HepG2 (cell line): Measurements from ENCODE around the gene GLTPD2. TPM values are rescaled to one million over a fixed set of nuclear protein-coding genes. Genes with fewer than 3 reads are reported as not detected.
A peak's percentile ranks its signal among the peaks of the same experiment; 100 is the strongest.

Experiments used
- CREB1 ChIP-seq, 2 experiments: fragments of 450-650 bp in 1 of 2; IDR thresholded peaks; 2 replicates each; pipeline ENCODE4 v1.6.1; 2016 to 2017; ENCODE audit warnings: control low read depth in 1 of 2, mild to moderate bottlenecking in 1 of 2, missing compliant biosample characterization in 1 of 2, missing genetic modification characterization in 1 of 2
- CREBL2 ChIP-seq: sonication (generic); formaldehyde crosslinking; IDR thresholded peaks from 2 replicates; pipeline ENCODE4 v1.8.1; 2023; ENCODE audit warnings: missing genetic modification reagents, mild to moderate bottlenecking, borderline replicate concordance
- E2F2 ChIP-seq: sonication (generic); formaldehyde crosslinking; IDR thresholded peaks from 2 replicates; pipeline ENCODE4 v1.4.0; 2020; ENCODE audit warnings: missing genetic modification reagents, borderline replicate concordance
- ELF3 ChIP-seq: IDR thresholded peaks from 2 replicates; pipeline ENCODE4 v1.6.1; 2016; ENCODE audit warnings: missing genetic modification reagents, missing compliant biosample characterization
- ISL2 ChIP-seq: sonication (generic); formaldehyde crosslinking; IDR thresholded peaks from 2 replicates; pipeline ENCODE4 v1.5.0; 2020; ENCODE audit warnings: missing genetic modification reagents
- PRDM10 ChIP-seq: sonication (generic); formaldehyde crosslinking; IDR thresholded peaks from 2 replicates; pipeline ENCODE4 v1.4.0; 2020; ENCODE audit warnings: low read depth, missing genetic modification reagents
- ZBTB7A ChIP-seq: sonication (generic); formaldehyde crosslinking; IDR thresholded peaks from 2 replicates; pipeline ENCODE4 v1.8.0; 2022; ENCODE audit warnings: mild to moderate bottlenecking, missing genetic modification reagents
- ZHX2 ChIP-seq, 2 experiments: sonication (generic) in 1 of 2; formaldehyde crosslinking in 1 of 2; IDR thresholded peaks; 2 replicates each; pipeline versions ENCODE4 v1.6.1 to v1.9.0; 2014 to 2022; ENCODE audit warnings: antibody characterized with exemption in 1 of 2, borderline replicate concordance in 1 of 2, inconsistent platforms in 1 of 2, low read depth in 1 of 2, missing genetic modification reagents in 1 of 2
- ZNF235 ChIP-seq: sonication (generic); formaldehyde crosslinking; IDR thresholded peaks from 2 replicates; pipeline ENCODE4 v1.8.1; 2023; ENCODE audit warnings: mild to moderate bottlenecking, missing genetic modification reagents, borderline replicate concordance
- ZNF530 ChIP-seq: sonication (generic); formaldehyde crosslinking; IDR thresholded peaks from 2 replicates; pipeline ENCODE4 v1.5.0; 2020; ENCODE audit warnings: low read depth, mild to moderate bottlenecking, missing genetic modification reagents
- ZNF710 ChIP-seq: sonication (generic); formaldehyde crosslinking; IDR thresholded peaks from 2 replicates; pipeline ENCODE4 v1.5.0; 2020; ENCODE audit warnings: mild to moderate bottlenecking, missing genetic modification reagents, borderline replicate concordance
- ZNF780A ChIP-seq: sonication (generic); formaldehyde crosslinking; IDR thresholded peaks from 2 replicates; pipeline ENCODE4 v1.8.0; 2022; ENCODE audit warnings: mild to moderate bottlenecking, missing genetic modification reagents, moderate library complexity
- polyA plus RNA-seq, 8 experiments: library from polyadenylated mRNA; depleted of rRNA in 3 of 8; stranded (reverse) in 7 of 8; unstranded in 1 of 8; fragments of >200 nt; fragmentation: Illumina TruSeq in 4 of 8; extraction: Trizol in 4 of 8; gene quantifications; 2 replicates each; pipeline versions ENCODE4 v1.2.1 to v1.2.3, GENCODE V29; 2011 to 2016; ENCODE audit warnings: low read depth in 4 of 8, missing spikeins in 1 of 8, mixed read lengths in 1 of 8; ENCODE audit not compliant: insufficient read depth in 1 of 8
- total RNA-seq, 5 experiments: library from RNA; depleted of rRNA; stranded (reverse); fragments of >200 nt; fragmentation: Illumina TruSeq; extraction: Trizol; gene quantifications; 2 replicates each; pipeline ENCODE4 v1.2.3, GENCODE V29; 2016; ENCODE audit warnings: low read depth in 1 of 5

Gene GLTPD2
- total and polyA plus RNA-seq, 2 of the 13 experiments (the other 11 are each of a cell fraction or from before 2014, with no cell fraction given) = 7.5 to 12.9 TPM

GRCh38 chr17:4739122-4740024 is 49.4 kb upstream of the GLTPD2 start, which contains the start of the genes CXCL16 and ZMYND15 (continued):
- TF ChIP-seq E2F2 (CRISPR knock-in tag) (no peak), ZNF530 (CRISPR knock-in tag) (no peak), PRDM10 (CRISPR knock-in tag) (no peak), ELF3 (CRISPR knock-in tag) (no peak), ZNF780A (no peak), CREB1 (IDR thresholded peaks at IDR 0.05) (peak; percentile 87), CREB1 (CRISPR knock-in tag; IDR thresholded peaks at IDR 0.05) (no peak), ZBTB7A (CRISPR knock-in tag) (no peak), ISL2 (CRISPR knock-in tag) (no peak), ZNF710 (CRISPR knock-in tag) (no peak), CREBL2 (CRISPR knock-in tag) (no peak), ZNF235 (CRISPR knock-in tag) (0 out of 2 replicates have a peak, but pooled peaks have one; percentile 32), ZHX2 (IDR thresholded peaks at IDR 0.05; ENCODE audit: low read depth) (peak; percentile 60; the same call in 1 of the 2 replicates), ZHX2 (CRISPR knock-in tag; IDR thresholded peaks at IDR 0.05; ENCODE audit: borderline replicate concordance) (no peak)
